Neural crest cell (in vitro differentiated cells): ENCODE measurements around the gene THOC1. TPM values are rescaled to one million over a fixed set of nuclear protein-coding genes. Genes with fewer than 3 reads are reported as not detected.

Experiments
- DNase-seq: peaks from one replicate; pipeline ENCODE4 v3.0.0; 2021; ENCODE audit warnings: low read depth, mixed read lengths, low spot score
- H3K27ac Mint-ChIP-seq: one replicate; pipeline ENCODE4 v1.8.0; 2021; ENCODE audit warnings: mild to moderate bottlenecking, mixed read lengths; ENCODE audit not compliant: unreplicated experiment
- H3K27me3 Mint-ChIP-seq: 2 replicates; pipeline ENCODE4 v1.8.0; 2021; ENCODE audit warnings: low read depth, mild to moderate bottlenecking, mixed read lengths
- H3K36me3 Mint-ChIP-seq: 2 replicates; pipeline ENCODE4 v1.8.0; 2021; ENCODE audit warnings: low read depth, mild to moderate bottlenecking, mixed read lengths
- H3K4me1 Mint-ChIP-seq: 2 replicates; pipeline ENCODE4 v1.8.0; 2021; ENCODE audit warnings: mixed read lengths
- H3K4me3 Mint-ChIP-seq: one replicate; pipeline ENCODE4 v1.8.0; 2021; ENCODE audit warnings: mild to moderate bottlenecking, mixed read lengths
- H3K9me3 Mint-ChIP-seq: 2 replicates; pipeline ENCODE4 v1.8.0; 2021; ENCODE audit warnings: mixed read lengths
- long read RNA-seq: library from polyadenylated mRNA; unstranded; transcript quantifications from one replicate; pipeline ENCODE4 v2.0.0, GENCODE V29; 2020
- total RNA-seq: library from RNA; stranded (reverse); gene quantifications from 2 replicates; pipeline ENCODE4 v1.2.1, GENCODE V29; 2021
- TF ChIP-seq, protein P1 (sequence below): fragments of 200-600 bp; sonication (generic); conservative IDR thresholded peaks from 2 replicates; pipeline ENCODE4 v1.5.0; 2021; ENCODE audit warnings: antibody characterized with exemption, mild to moderate bottlenecking

The THOC1 gene, protein sequence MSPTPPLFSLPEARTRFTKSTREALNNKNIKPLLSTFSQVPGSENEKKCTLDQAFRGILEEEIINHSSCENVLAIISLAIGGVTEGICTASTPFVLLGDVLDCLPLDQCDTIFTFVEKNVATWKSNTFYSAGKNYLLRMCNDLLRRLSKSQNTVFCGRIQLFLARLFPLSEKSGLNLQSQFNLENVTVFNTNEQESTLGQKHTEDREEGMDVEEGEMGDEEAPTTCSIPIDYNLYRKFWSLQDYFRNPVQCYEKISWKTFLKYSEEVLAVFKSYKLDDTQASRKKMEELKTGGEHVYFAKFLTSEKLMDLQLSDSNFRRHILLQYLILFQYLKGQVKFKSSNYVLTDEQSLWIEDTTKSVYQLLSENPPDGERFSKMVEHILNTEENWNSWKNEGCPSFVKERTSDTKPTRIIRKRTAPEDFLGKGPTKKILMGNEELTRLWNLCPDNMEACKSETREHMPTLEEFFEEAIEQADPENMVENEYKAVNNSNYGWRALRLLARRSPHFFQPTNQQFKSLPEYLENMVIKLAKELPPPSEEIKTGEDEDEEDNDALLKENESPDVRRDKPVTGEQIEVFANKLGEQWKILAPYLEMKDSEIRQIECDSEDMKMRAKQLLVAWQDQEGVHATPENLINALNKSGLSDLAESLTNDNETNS
- 77.5 and 77.9 TPM in 2 replicates for total RNA-seq
- long read RNA-seq, transcript THOC1-210 (3 exons, 552 nt) = minor isoform, 13 of 185 reads
- long read RNA-seq, transcript THOC1-201 (21 exons, 2,087 nt) = major isoform, 120 of 185 reads
- long read RNA-seq, transcript THOC1-206 (20 exons, 2,277 nt) = minor isoform, 7 of 185 reads
- long read RNA-seq, partial matches to known transcripts = 22 of 185 reads
- long read RNA-seq, other reads (novel, unspliced or antisense) = 17 of 185 reads

- Mint-ChIP-seq H3K9me3 (no peaks in the 10 kb centered on the region), H3K27me3 (no peaks in the 10 kb centered on the region), H3K27ac (peak within 1 kb of the TSS; percentile 99), H3K4me3 (peak within 1 kb of the TSS; percentile 100), H3K36me3 (peaks cover 6% of the 10 kb centered on the region), H3K4me1 (peaks cover 27% of the 10 kb centered on the region)
- TF ChIP-seq, protein P1, sequence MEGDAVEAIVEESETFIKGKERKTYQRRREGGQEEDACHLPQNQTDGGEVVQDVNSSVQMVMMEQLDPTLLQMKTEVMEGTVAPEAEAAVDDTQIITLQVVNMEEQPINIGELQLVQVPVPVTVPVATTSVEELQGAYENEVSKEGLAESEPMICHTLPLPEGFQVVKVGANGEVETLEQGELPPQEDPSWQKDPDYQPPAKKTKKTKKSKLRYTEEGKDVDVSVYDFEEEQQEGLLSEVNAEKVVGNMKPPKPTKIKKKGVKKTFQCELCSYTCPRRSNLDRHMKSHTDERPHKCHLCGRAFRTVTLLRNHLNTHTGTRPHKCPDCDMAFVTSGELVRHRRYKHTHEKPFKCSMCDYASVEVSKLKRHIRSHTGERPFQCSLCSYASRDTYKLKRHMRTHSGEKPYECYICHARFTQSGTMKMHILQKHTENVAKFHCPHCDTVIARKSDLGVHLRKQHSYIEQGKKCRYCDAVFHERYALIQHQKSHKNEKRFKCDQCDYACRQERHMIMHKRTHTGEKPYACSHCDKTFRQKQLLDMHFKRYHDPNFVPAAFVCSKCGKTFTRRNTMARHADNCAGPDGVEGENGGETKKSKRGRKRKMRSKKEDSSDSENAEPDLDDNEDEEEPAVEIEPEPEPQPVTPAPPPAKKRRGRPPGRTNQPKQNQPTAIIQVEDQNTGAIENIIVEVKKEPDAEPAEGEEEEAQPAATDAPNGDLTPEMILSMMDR = no peak
- peak; percentile 82 for DNase-seq
Measured at GRCh38 chr18:267688-268552, at the start of gene THOC1. Gene THOC1 (minus strand): TSS chr18:268047. CDS start chr18:268019, 28 bp downstream.

GRCh38 chr18:317618-318017, 49.8 kb upstream of the THOC1 start:
- peaks cover 19% of the 10 kb centered on the region for H3K4me1 Mint-ChIP-seq
- no peaks in the 10 kb centered on the region for H3K36me3 Mint-ChIP-seq
- H3K4me3 Mint-ChIP-seq = no peak overlapping the region
- H3K9me3 Mint-ChIP-seq = no peaks in the 10 kb centered on the region
- TF ChIP-seq, protein P1 = no peak
- no peaks in the 10 kb centered on the region for H3K27me3 Mint-ChIP-seq
- no peak overlapping the region for H3K27ac Mint-ChIP-seq
- no peak for DNase-seq

GRCh38 chr18:316393-316792, 48.5 kb upstream of the THOC1 start:
- TF ChIP-seq, protein P1 = no peak
- Mint-ChIP-seq H3K27ac (no peak overlapping the region), H3K4me3 (no peak overlapping the region), H3K9me3 (no peaks in the 10 kb centered on the region), H3K4me1 (peaks cover 19% of the 10 kb centered on the region), H3K27me3 (no peaks in the 10 kb centered on the region), H3K36me3 (no peaks in the 10 kb centered on the region)
- no peak for DNase-seq

GRCh38 chr18:313931-314330, 46.1 kb upstream of the THOC1 start:
- H3K36me3 Mint-ChIP-seq = no peaks in the 10 kb centered on the region
- peaks cover 23% of the 10 kb centered on the region for H3K4me1 Mint-ChIP-seq
- peak overlapping the region; percentile 13 for H3K27ac Mint-ChIP-seq
- H3K4me3 Mint-ChIP-seq = no peak overlapping the region
- no peak for DNase-seq
- H3K27me3 Mint-ChIP-seq = no peaks in the 10 kb centered on the region
- TF ChIP-seq, protein P1 = no peak
- peaks cover 4% of the 10 kb centered on the region for H3K9me3 Mint-ChIP-seq

- peaks cover 23% of the 10 kb centered on the region for H3K4me1 Mint-ChIP-seq
- TF ChIP-seq, protein P1 = no peak
- no peaks in the 10 kb centered on the region for H3K36me3 Mint-ChIP-seq
- H3K4me3 Mint-ChIP-seq = no peak overlapping the region
- H3K27me3 Mint-ChIP-seq = no peaks in the 10 kb centered on the region
- DNase-seq = no peak
- peaks cover 4% of the 10 kb centered on the region for H3K9me3 Mint-ChIP-seq
- peak overlapping the region; percentile 13 for H3K27ac Mint-ChIP-seq
Measured at GRCh38 chr18:312415-312814, 44.6 kb upstream of the THOC1 start.
